ENCODE measurements around the gene ARID5B.

The ARID5B gene

GRCh38 chr10:61939902-61940301, 38.4 kb downstream of the ARID5B start:
- DNase-seq = no peak

GRCh38 chr10:61941202-61941681, 39.7 kb downstream of the ARID5B start:
- DNase-seq = no peak

- no peak for DNase-seq
Observed at GRCh38 chr10:61942604-61943461, 41.3 kb downstream of the ARID5B start.

GRCh38 chr10:61943674-61944378, 42.3 kb downstream of the ARID5B start:
- DNase-seq = no peak

- no peak for DNase-seq
Observed at GRCh38 chr10:61944410-61945147, 43.1 kb downstream of the ARID5B start.

- DNase-seq = no peak
Observed at GRCh38 chr10:61949687-61950086, 48.2 kb downstream of the ARID5B start.

- no peak for DNase-seq
Observed at GRCh38 chr10:61950449-61951143, 49.1 kb downstream of the ARID5B start.

GRCh38 chr10:61951144-61951483, 49.6 kb downstream of the ARID5B start:
- no peak for DNase-seq

GRCh38 chr10:61952028-61952674, 50.7 kb downstream of the ARID5B start:
- DNase-seq = no peak

GRCh38 chr10:61953183-61953582, 51.7 kb downstream of the ARID5B start:
- DNase-seq = no peak

- DNase-seq = no peak
Observed at GRCh38 chr10:61957806-61958205, 56.3 kb downstream of the ARID5B start.

- DNase-seq = no peak
Observed at GRCh38 chr10:61958311-61958710, 56.8 kb downstream of the ARID5B start.

GRCh38 chr10:61958805-61959204, 57.3 kb downstream of the ARID5B start:
- no peak for DNase-seq

- no peak for DNase-seq
Observed at GRCh38 chr10:61959814-61960213, 58.3 kb downstream of the ARID5B start.

GRCh38 chr10:61960396-61961120, 59.1 kb downstream of the ARID5B start:
- no peak for DNase-seq

GRCh38 chr10:61961278-61961677, 59.8 kb downstream of the ARID5B start:
- DNase-seq = no peak

GRCh38 chr10:61962971-61963370, 61.5 kb downstream of the ARID5B start:
- DNase-seq = no peak

- no peak for DNase-seq
Observed at GRCh38 chr10:61963669-61964058, 62.2 kb downstream of the ARID5B start.

GRCh38 chr10:61964059-61964709, 62.7 kb downstream of the ARID5B start:
- DNase-seq = no peak

GRCh38 chr10:61964949-61965702, 63.6 kb downstream of the ARID5B start:
- no peak for DNase-seq
